ACC112 (cell line): ENCODE measurements around the gene TSG101.

Experiments
- H2AFZ ChIP-seq: fragments of 200-600 bp; sonication (generic); one replicate; pipeline ENCODE4 v1.6.0; 2017; ENCODE audit warnings: antibody characterized with exemption, low read length; ENCODE audit not compliant: unreplicated experiment
- H3K27ac ChIP-seq: fragments of 200-600 bp; sonication (generic); 2 replicates; pipeline ENCODE4 v1.5.1; 2014; ENCODE audit warnings: low read depth, mild to moderate bottlenecking, antibody characterized with exemption, low read length, moderate library complexity
- H3K27me3 ChIP-seq: fragments of 200-600 bp; sonication (generic); 2 replicates; pipeline ENCODE4 v1.6.1; 2014; ENCODE audit warnings: mild to moderate bottlenecking, antibody characterized with exemption, low read length, moderate library complexity, mixed read lengths; ENCODE audit not compliant: insufficient read depth
- H3K36me3 ChIP-seq: fragments of 200-600 bp; sonication (generic); 2 replicates; pipeline ENCODE4 v1.6.1; 2016; ENCODE audit warnings: mild to moderate bottlenecking, antibody characterized with exemption, low read length, moderate library complexity, mixed read lengths; ENCODE audit not compliant: insufficient read depth
- H3K4me1 ChIP-seq: fragments of 200-600 bp; sonication (generic); one replicate; pipeline ENCODE4 v1.6.1; 2016; ENCODE audit warnings: low read length, mixed read lengths; ENCODE audit not compliant: insufficient read depth, unreplicated experiment, control insufficient read depth
- H3K4me3 ChIP-seq: fragments of 200-600 bp; sonication (generic); 2 replicates; pipeline ENCODE4 v1.5.1; 2014; ENCODE audit warnings: mild to moderate bottlenecking, low read depth, low read length
- H3K79me2 ChIP-seq: fragments of 200-600 bp; sonication (generic); one replicate; pipeline ENCODE4 v1.6.0; 2016; ENCODE audit warnings: low read length; ENCODE audit not compliant: control insufficient read depth, unreplicated experiment, insufficient read depth

The TSG101 gene

GRCh38 chr11:18468059-18468458, 58.7 kb downstream of the TSG101 start:
- H3K79me2 ChIP-seq: no peaks in the 10 kb centered on the region
- no peaks in the 10 kb centered on the region for H3K36me3 ChIP-seq
- no peak overlapping the region for H3K4me3 ChIP-seq
- H2AFZ ChIP-seq: no peak overlapping the region
- no peaks in the 10 kb centered on the region for H3K4me1 ChIP-seq
- no peak overlapping the region for H3K27ac ChIP-seq
- H3K27me3 ChIP-seq: no peaks in the 10 kb centered on the region

DNA sequence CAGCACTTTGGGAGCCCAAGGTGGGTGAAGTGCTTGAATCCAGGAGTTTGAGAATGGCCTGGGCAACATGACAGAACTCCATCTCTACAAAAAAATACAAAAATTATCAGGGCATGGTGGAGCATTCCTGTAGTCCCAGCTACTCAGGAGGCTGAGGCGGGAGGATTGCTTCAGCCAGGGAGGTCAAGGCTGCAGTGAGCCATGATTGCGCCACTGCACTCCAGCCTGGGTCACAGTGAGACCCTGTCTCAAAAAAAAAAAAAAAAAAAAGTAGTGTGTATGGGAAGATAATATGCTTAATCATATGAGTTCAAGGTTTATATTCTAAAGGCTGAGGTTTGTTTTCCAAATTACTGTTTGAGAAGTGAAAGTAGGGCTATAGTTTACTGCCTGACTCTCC, 60.3 kb downstream of the TSG101 start:
- Histone ChIP-seq H3K4me1 (no peaks in the 10 kb centered on the region), H3K79me2 (no peaks in the 10 kb centered on the region), H3K36me3 (no peaks in the 10 kb centered on the region), H2AFZ (no peak overlapping the region), H3K4me3 (no peak overlapping the region), H3K27me3 (no peaks in the 10 kb centered on the region), H3K27ac (no peak overlapping the region)

- Histone ChIP-seq H3K36me3 (no peaks in the 10 kb centered on the region), H3K27me3 (no peaks in the 10 kb centered on the region), H3K4me1 (peaks cover 1% of the 10 kb centered on the region), H3K79me2 (no peaks in the 10 kb centered on the region), H3K27ac (no peak overlapping the region), H3K4me3 (no peak overlapping the region), H2AFZ (no peak overlapping the region)
Measured at GRCh38 chr11:18463439-18463838, 63.3 kb downstream of the TSG101 start.

GRCh38 chr11:18461909-18462308, 64.8 kb downstream of the TSG101 start:
- no peaks in the 10 kb centered on the region for H3K27me3 ChIP-seq
- no peak overlapping the region for H3K27ac ChIP-seq
- no peak overlapping the region for H3K4me3 ChIP-seq
- H3K79me2 ChIP-seq: no peaks in the 10 kb centered on the region
- H2AFZ ChIP-seq: no peak overlapping the region
- no peaks in the 10 kb centered on the region for H3K36me3 ChIP-seq
- peaks cover 4% of the 10 kb centered on the region for H3K4me1 ChIP-seq

GRCh38 chr11:18459634-18460033, 67.1 kb downstream of the TSG101 start:
- Histone ChIP-seq H3K4me3 (no peak overlapping the region), H3K27ac (no peak overlapping the region), H3K79me2 (no peaks in the 10 kb centered on the region), H2AFZ (no peak overlapping the region), H3K27me3 (no peaks in the 10 kb centered on the region), H3K4me1 (peaks cover 4% of the 10 kb centered on the region), H3K36me3 (no peaks in the 10 kb centered on the region)

DNA sequence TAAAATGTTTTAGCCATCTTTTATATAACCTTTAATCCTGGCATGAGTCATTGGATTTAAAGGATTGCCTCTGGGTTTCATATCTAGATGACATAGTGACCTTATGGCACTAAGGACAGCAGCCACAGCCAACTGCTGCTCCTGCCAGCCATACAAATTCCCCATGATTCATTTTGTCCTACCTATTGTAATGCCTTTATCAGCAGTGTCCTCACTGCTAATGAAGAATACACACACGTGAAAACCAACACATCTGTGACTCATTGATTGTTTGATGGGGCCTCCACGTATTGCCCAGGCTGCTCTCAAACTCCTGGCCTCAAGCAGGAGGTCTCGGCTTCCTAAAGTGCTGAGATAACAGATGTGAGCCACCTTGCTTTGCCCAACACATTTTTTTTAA, 69.3 kb downstream of the TSG101 start:
- H2AFZ ChIP-seq: no peak overlapping the region
- H3K27ac ChIP-seq: no peak overlapping the region
- no peak overlapping the region for H3K4me3 ChIP-seq
- peaks cover 10% of the 10 kb centered on the region for H3K4me1 ChIP-seq
- no peaks in the 10 kb centered on the region for H3K36me3 ChIP-seq
- H3K27me3 ChIP-seq: no peaks in the 10 kb centered on the region
- no peaks in the 10 kb centered on the region for H3K79me2 ChIP-seq

- Histone ChIP-seq H3K27ac (no peak within 1 kb of the TSS), H2AFZ (no peak within 1 kb of the TSS), H3K4me3 (no peak within 1 kb of the TSS)
Measured at GRCh38 chr11:18455686-18456372, 70.9 kb downstream of the TSG101 start, which contains the start of gene LDHAL6A. LDHAL6A (plus strand) TSS chr11:18455856; CDS start chr11:18456681, 825 bp downstream.

GRCh38 chr11:18452927-18453326, 73.8 kb downstream of the TSG101 start:
- peaks cover 6% of the 10 kb centered on the region for H3K4me1 ChIP-seq
- H2AFZ ChIP-seq: no peak overlapping the region
- H3K27me3 ChIP-seq: no peaks in the 10 kb centered on the region
- H3K4me3 ChIP-seq: no peak overlapping the region
- H3K36me3 ChIP-seq: no peaks in the 10 kb centered on the region
- H3K27ac ChIP-seq: no peak overlapping the region
- H3K79me2 ChIP-seq: no peaks in the 10 kb centered on the region

More at GRCh38 chr11:18455686-18456372, 70.9 kb downstream of the TSG101 start, which contains the start of gene LDHAL6A:
- Histone ChIP-seq H3K36me3 (no peaks in the 10 kb centered on the region), H3K79me2 (no peaks in the 10 kb centered on the region), H3K27me3 (no peaks in the 10 kb centered on the region), H3K4me1 (peaks cover 10% of the 10 kb centered on the region)

- peaks cover 6% of the 10 kb centered on the region for H3K4me1 ChIP-seq
- H3K36me3 ChIP-seq: no peaks in the 10 kb centered on the region
- no peak overlapping the region for H3K27ac ChIP-seq
- H3K79me2 ChIP-seq: no peaks in the 10 kb centered on the region
- no peaks in the 10 kb centered on the region for H3K27me3 ChIP-seq
- H2AFZ ChIP-seq: no peak overlapping the region
- H3K4me3 ChIP-seq: no peak overlapping the region
Measured at GRCh38 chr11:18449251-18449650, 77.5 kb downstream of the TSG101 start.

GRCh38 chr11:18438691-18439090, 88.1 kb downstream of the TSG101 start:
- Histone ChIP-seq H3K79me2 (no peaks in the 10 kb centered on the region), H3K27ac (no peak overlapping the region), H3K36me3 (no peaks in the 10 kb centered on the region), H2AFZ (no peak overlapping the region), H3K4me1 (no peaks in the 10 kb centered on the region), H3K27me3 (no peaks in the 10 kb centered on the region), H3K4me3 (no peak overlapping the region)
